Small intestine (tissue), 7 donors: ENCODE measurements around the gene MGAT3. TPM values are rescaled to one million over a fixed set of nuclear protein-coding genes. Genes with fewer than 3 reads are reported as not detected.
"Not testable (repeated sequence)": the region's sequence is repeated elsewhere in the genome, so short reads cannot be mapped to it uniquely, and the experiment has no call there.

Experiments
- DNase-seq, 2 donors: peaks; one replicate each; pipeline versions ENCODE4 v3.0.0 to v3.0.0-alpha.2; 2013
- FAIRE-seq: peaks from 2 replicates; lab custom pipeline; 2012; peaks lifted over from hg19 to GRCh38; lab: Jason Lieb, UNC
- H3K27ac ChIP-seq, 3 donors: one replicate each; pipeline ENCODE4 v1.5.1; 2013; ENCODE audit warnings: low read length in 2 of 3, mild to moderate bottlenecking in 2 of 3, control low read depth in 1 of 3, inconsistent platforms in 1 of 3, low read depth in 1 of 3, moderate library complexity in 1 of 3
- H3K27me3 ChIP-seq, 3 donors: one replicate each; pipeline ENCODE4 v1.6.1; 2013; ENCODE audit warnings: low read length in 3 of 3, inconsistent platforms in 1 of 3; ENCODE audit not compliant: control insufficient read depth in 3 of 3, insufficient read depth in 3 of 3
- H3K36me3 ChIP-seq, 3 donors: one replicate each; pipeline ENCODE4 v1.6.1; 2013; ENCODE audit warnings: low read length in 3 of 3, inconsistent platforms in 1 of 3, low read depth in 1 of 3, mild to moderate bottlenecking in 1 of 3, moderate library complexity in 1 of 3; ENCODE audit not compliant: control insufficient read depth in 3 of 3, insufficient read depth in 2 of 3
- H3K4me1 ChIP-seq, 3 donors: one replicate each; pipeline ENCODE4 v1.6.1; 2013; ENCODE audit warnings: low read length in 2 of 3, inconsistent platforms in 1 of 3, low read depth in 1 of 3, mild to moderate bottlenecking in 1 of 3, moderate library complexity in 1 of 3; ENCODE audit not compliant: control insufficient read depth in 3 of 3, insufficient read depth in 2 of 3
- H3K4me3 ChIP-seq, 3 donors: one replicate each; pipeline ENCODE4 v1.5.1; 2013; ENCODE audit warnings: low read length in 3 of 3, control low read depth in 1 of 3, inconsistent platforms in 1 of 3, low read depth in 1 of 3, mild to moderate bottlenecking in 1 of 3, moderate library complexity in 1 of 3
- H3K9me3 ChIP-seq, 2 donors: one replicate each; pipeline ENCODE4 v1.6.1; 2013; ENCODE audit warnings: low read depth in 1 of 2, low read length in 1 of 2; ENCODE audit not compliant: control insufficient read depth in 2 of 2, insufficient read depth in 1 of 2
- WGBS, 3 donors: extraction: QIAGEN DNeasy Blood & Tissue Kit; methylation state at CpG; one replicate each; pipeline ENCODE4 v1.1.7; 2013; 5-methylcytosine and 5-hydroxymethylcytosine counted together
- polyA plus RNA-seq, 4 donors: library from polyadenylated mRNA; stranded (reverse) in 3 of 4; unstranded in 1 of 4; fragments of 200-250 nt in 3 of 4; fragments of 120-200 nt in 1 of 4; gene quantifications; one replicate each; pipeline versions ENCODE4 v1.2.1 to v1.2.3, GENCODE V29; 2013
- donor health status: healthy with polysubstance abuse.
- donor health status: control.
- donor health status: control.
- donor health status: Bipolar disorder and iron deficiency.
- donor health status: healthy.

Gene MGAT3
- polyA plus RNA-seq, 4 donors, result 11.1 to 30.1 (median 17.2) TPM

GRCh38 chr22:39503630-39504029 is 46.8 kb downstream of the MGAT3 start:
- H3K4me3 ChIP-seq, result peak overlapping the region in 2 of 3 donors; percentile 62 to 85
- H3K27ac ChIP-seq, result no peak overlapping the region
- WGBS, 3 donors, result 39 to 61% (median 49%) methylated on average over 6 of the region's 6 CpGs
- H3K9me3 ChIP-seq, result no peaks in the 10 kb centered on the region
- peaks cover 2 to 21% (median 13%) of the 10 kb centered on the region in 3 donors for H3K4me1 ChIP-seq
- H3K36me3 ChIP-seq, result peaks cover 13 to 44% (median 15%) of the 10 kb centered on the region in 3 donors
- FAIRE-seq (no peak), DNase-seq (no peak)
- H3K27me3 ChIP-seq, result no peaks in the 10 kb centered on the region

GRCh38 chr22:39504071-39504470 is 47.3 kb downstream of the MGAT3 start:
- 92 to 94% (median 92%) methylated on average over 16 of the region's 16 CpGs for WGBS, 3 donors
- Histone ChIP-seq H3K9me3 (no peaks in the 10 kb centered on the region), H3K27me3 (no peaks in the 10 kb centered on the region), H3K4me3 (peak overlapping the region in 2 of 3 donors; percentile 62 to 85), H3K36me3 (peaks cover 14 to 47% (median 15%) of the 10 kb centered on the region in 3 donors), H3K4me1 (peaks cover 2 to 21% (median 13%) of the 10 kb centered on the region in 3 donors), H3K27ac (no peak overlapping the region)
- FAIRE-seq (no peak), DNase-seq (no peak)

GRCh38 chr22:39507021-39507420 is 50.2 kb downstream of the MGAT3 start:
- not testable (repeated sequence) for H3K27ac ChIP-seq, DNase-seq, H3K27me3 ChIP-seq, H3K9me3 ChIP-seq, H3K4me1 ChIP-seq, H3K4me3 ChIP-seq, FAIRE-seq
- H3K36me3 ChIP-seq, result peaks cover 25 to 71% (median 33%) of the 10 kb centered on the region in 3 donors
- WGBS, 3 donors, result 78 to 87% (median 81%) methylated on average over 10 of the region's 10 CpGs

DNA sequence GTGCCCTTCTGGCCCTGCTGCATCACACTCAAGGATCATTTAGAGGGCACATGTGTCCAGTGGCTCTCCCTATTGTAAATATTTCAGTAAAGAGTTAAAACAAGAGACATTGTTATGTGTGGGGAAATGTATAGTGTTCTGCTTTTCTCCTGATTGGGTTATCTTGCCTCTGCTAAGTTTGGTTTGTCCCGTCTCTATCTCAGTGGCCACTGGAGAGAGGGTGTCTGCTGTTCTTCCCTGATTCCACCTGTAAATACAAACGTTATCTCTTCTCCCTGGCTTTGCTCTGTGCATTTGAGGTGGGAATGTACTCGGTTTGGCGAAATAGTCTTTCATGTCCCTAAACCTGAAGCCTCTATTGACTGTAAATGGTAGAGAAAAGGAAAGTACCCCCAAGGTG is 51.6 kb downstream of the MGAT3 start:
- Histone ChIP-seq H3K4me1 (peaks cover under 1 to 7% (median 2%) of the 10 kb centered on the region in 3 donors), H3K27me3 (no peaks in the 10 kb centered on the region), H3K27ac (no peak overlapping the region), H3K36me3 (peaks cover 29 to 85% (median 39%) of the 10 kb centered on the region in 3 donors), H3K4me3 (no peak overlapping the region), H3K9me3 (no peaks in the 10 kb centered on the region)
- whole genome bisulfite sequencing, 3 donors, result 65 to 79% (median 71%) methylated on average over 4 of the region's 4 CpGs
- FAIRE-seq, result no peak
- DNase-seq, result no peak

DNA sequence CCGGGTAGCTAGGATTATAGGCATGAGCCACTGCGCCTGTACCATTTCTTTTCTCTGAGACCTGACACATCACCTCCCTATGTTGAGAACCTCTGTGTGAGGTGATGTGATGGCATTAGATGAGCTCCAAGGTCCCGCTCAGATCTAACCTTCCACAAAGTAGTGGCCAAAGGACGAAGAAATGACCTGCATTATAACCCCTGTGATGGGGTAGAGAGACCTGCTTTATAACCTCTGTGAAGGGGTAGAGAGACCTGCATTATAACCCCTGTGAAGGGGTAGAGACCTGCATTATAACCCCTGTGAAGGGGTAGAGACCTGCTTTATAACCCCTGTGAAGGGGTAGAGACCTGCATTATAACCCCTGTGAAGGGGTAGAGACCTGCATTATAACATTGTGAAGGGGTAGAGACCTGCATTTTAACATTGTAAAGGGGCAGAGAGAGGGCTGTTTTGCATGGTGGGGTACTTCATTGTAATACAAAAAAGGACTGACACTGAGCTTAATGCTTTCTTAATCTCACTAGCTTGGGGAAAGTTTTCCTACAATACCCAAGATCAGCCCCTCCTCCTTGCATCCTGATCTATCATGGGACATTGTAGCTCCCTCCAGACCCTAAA is 53.8 kb downstream of the MGAT3 start:
- peaks cover 25 to 84% (median 45%) of the 10 kb centered on the region in 3 donors for H3K36me3 ChIP-seq
- H3K4me1 ChIP-seq, result peaks cover 0 to 9% (median 0%) of the 10 kb centered on the region in 3 donors
- DNase-seq (no peak), FAIRE-seq (no peak)
- H3K27me3 ChIP-seq, result no peaks in the 10 kb centered on the region
- H3K4me3 ChIP-seq, result no peak overlapping the region
- 92 to 97% (median 94%) methylated on average over 4 of the region's 4 CpGs for WGBS, 3 donors
- H3K9me3 ChIP-seq, result no peaks in the 10 kb centered on the region
- H3K27ac ChIP-seq, result no peak overlapping the region

GRCh38 chr22:39511226-39511625 is 54.4 kb downstream of the MGAT3 start:
- no peak overlapping the region for H3K27ac ChIP-seq
- H3K36me3 ChIP-seq, result peaks cover 20 to 80% (median 43%) of the 10 kb centered on the region in 3 donors
- peaks cover 0 to 9% (median 0%) of the 10 kb centered on the region in 3 donors for H3K4me1 ChIP-seq
- WGBS, 3 donors, result 92 to 94% (median 94%) methylated on average over 13 of the region's 13 CpGs
- H3K27me3 ChIP-seq, result no peaks in the 10 kb centered on the region
- no peaks in the 10 kb centered on the region for H3K9me3 ChIP-seq
- no peak overlapping the region for H3K4me3 ChIP-seq
- no peak for DNase-seq
- no peak for FAIRE-seq

GRCh38 chr22:39512026-39512425 is 55.2 kb downstream of the MGAT3 start:
- Histone ChIP-seq H3K27ac (no peak overlapping the region), H3K36me3 (peaks cover 20 to 83% (median 43%) of the 10 kb centered on the region in 3 donors), H3K27me3 (no peaks in the 10 kb centered on the region), H3K9me3 (no peaks in the 10 kb centered on the region), H3K4me1 (peaks cover 0 to 9% (median 0%) of the 10 kb centered on the region in 3 donors), H3K4me3 (no peak overlapping the region)
- FAIRE-seq (no peak), DNase-seq (no peak)
- 93 to 94% (median 94%) methylated on average over 10 of the region's 10 CpGs for WGBS, 3 donors

GRCh38 chr22:39513791-39514190 is 57.0 kb downstream of the MGAT3 start:
- Histone ChIP-seq H3K27ac (peak overlapping the region in 1 of 3 donors; percentile 12), H3K27me3 (no peaks in the 10 kb centered on the region), H3K9me3 (no peaks in the 10 kb centered on the region), H3K4me1 (peaks cover 0 to 17% (median 0%) of the 10 kb centered on the region in 3 donors), H3K36me3 (peaks cover 20 to 77% (median 42%) of the 10 kb centered on the region in 3 donors), H3K4me3 (no peak overlapping the region)
- DNase-seq, result no peak
- FAIRE-seq, result no peak
- 86 to 91% (median 89%) methylated on average over 18 of the region's 18 CpGs for WGBS, 3 donors
